Uterus (tissue), 2 donors: ENCODE data around the gene MTHFSD.

ENCODE experiments used
- POLR2A ChIP-seq, 2 donors: fragments of 450-650 bp; IDR thresholded peaks; one replicate each; pipeline ENCODE4 v1.6.1; 2016; ENCODE audit warnings: antibody characterized with exemption in 2 of 2, mild to moderate bottlenecking in 1 of 2, moderate library complexity in 1 of 2
- TF ChIP-seq, protein P1 (sequence below), 4 experiments: fragments of 200-600 bp in 2 of 4; fragments of 450-650 bp in 2 of 4; sonication (generic) in 2 of 4; IDR thresholded peaks; one replicate each; pipeline ENCODE4 v1.5.1; 2016 to 2019; ENCODE audit warnings: antibody characterized with exemption in 4 of 4, mild to moderate bottlenecking in 2 of 4, moderate library complexity in 1 of 4

- TF ChIP-seq, protein P1, sequence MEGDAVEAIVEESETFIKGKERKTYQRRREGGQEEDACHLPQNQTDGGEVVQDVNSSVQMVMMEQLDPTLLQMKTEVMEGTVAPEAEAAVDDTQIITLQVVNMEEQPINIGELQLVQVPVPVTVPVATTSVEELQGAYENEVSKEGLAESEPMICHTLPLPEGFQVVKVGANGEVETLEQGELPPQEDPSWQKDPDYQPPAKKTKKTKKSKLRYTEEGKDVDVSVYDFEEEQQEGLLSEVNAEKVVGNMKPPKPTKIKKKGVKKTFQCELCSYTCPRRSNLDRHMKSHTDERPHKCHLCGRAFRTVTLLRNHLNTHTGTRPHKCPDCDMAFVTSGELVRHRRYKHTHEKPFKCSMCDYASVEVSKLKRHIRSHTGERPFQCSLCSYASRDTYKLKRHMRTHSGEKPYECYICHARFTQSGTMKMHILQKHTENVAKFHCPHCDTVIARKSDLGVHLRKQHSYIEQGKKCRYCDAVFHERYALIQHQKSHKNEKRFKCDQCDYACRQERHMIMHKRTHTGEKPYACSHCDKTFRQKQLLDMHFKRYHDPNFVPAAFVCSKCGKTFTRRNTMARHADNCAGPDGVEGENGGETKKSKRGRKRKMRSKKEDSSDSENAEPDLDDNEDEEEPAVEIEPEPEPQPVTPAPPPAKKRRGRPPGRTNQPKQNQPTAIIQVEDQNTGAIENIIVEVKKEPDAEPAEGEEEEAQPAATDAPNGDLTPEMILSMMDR (IDR thresholded peaks at IDR 0.05) = no peak
- no peak for TF ChIP-seq POLR2A (IDR thresholded peaks at IDR 0.05)
Measured at GRCh38 chr16:86579268-86580062, 24.4 kb upstream of the MTHFSD start.
